ENCODE measurements around the gene CDCA8. TPM values are rescaled to one million over a fixed set of nuclear protein-coding genes. Genes with fewer than 3 reads are reported as not detected.
"Not testable (repeated sequence)": the region's sequence is repeated elsewhere in the genome, so short reads cannot be mapped to it uniquely, and the experiment has no call there.

CDCA8 gene
- total and polyA plus RNA-seq, 9 donors, result 0.11 to 1.9 (median 0.60) TPM

DNA sequence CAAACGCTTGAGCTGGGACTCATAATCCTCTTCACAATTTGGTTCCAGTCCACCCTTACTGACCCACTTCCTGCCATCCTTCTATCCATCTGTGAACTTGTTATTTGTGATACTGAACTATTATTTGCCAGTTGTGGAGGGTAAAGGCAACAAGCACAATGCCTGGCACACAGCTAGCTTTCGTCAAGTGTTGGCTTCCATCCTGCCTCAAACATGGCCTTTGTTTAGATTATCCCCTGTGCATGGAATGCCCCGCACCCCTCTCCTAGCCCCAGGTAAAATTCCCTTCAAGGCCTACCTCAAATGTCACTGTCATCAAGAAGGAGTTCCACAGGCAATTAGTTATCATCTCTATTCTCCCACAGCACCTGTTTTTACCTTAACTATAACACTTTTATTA lies 11.4 kb upstream of the CDCA8 start:
- intact Hi-C loops (cut with DNase I), result loop anchor here in 3 of 4 donors (5.0 to 10.0 kb wide), 3 partner anchors 76 to 229 kb away; no protein-coding TSS in a partner anchor
- Histone ChIP-seq H3K36me3 (no peaks in the 10 kb centered on the region), H3K4me3 (no peak overlapping the region), H3K27ac (no peak overlapping the region), H3K9me3 (no peaks in the 10 kb centered on the region), H3K4me1 (ENCODE audit: insufficient read depth) (peaks cover 3% of the 10 kb centered on the region), H3K27me3 (no peaks in the 10 kb centered on the region)
- no peak for TF ChIP-seq POLR2A (IDR thresholded peaks at IDR 0.05)
- TF ChIP-seq EP300 (IDR thresholded peaks at IDR 0.05), result no peak
- TF ChIP-seq, protein P1, sequence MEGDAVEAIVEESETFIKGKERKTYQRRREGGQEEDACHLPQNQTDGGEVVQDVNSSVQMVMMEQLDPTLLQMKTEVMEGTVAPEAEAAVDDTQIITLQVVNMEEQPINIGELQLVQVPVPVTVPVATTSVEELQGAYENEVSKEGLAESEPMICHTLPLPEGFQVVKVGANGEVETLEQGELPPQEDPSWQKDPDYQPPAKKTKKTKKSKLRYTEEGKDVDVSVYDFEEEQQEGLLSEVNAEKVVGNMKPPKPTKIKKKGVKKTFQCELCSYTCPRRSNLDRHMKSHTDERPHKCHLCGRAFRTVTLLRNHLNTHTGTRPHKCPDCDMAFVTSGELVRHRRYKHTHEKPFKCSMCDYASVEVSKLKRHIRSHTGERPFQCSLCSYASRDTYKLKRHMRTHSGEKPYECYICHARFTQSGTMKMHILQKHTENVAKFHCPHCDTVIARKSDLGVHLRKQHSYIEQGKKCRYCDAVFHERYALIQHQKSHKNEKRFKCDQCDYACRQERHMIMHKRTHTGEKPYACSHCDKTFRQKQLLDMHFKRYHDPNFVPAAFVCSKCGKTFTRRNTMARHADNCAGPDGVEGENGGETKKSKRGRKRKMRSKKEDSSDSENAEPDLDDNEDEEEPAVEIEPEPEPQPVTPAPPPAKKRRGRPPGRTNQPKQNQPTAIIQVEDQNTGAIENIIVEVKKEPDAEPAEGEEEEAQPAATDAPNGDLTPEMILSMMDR (IDR thresholded peaks at IDR 0.05), result no peak
- DNase-seq, result no peak
- WGBS, 3 donors, result 71 to 78% (median 77%) methylated on average over 3 of the region's 3 CpGs

DNA sequence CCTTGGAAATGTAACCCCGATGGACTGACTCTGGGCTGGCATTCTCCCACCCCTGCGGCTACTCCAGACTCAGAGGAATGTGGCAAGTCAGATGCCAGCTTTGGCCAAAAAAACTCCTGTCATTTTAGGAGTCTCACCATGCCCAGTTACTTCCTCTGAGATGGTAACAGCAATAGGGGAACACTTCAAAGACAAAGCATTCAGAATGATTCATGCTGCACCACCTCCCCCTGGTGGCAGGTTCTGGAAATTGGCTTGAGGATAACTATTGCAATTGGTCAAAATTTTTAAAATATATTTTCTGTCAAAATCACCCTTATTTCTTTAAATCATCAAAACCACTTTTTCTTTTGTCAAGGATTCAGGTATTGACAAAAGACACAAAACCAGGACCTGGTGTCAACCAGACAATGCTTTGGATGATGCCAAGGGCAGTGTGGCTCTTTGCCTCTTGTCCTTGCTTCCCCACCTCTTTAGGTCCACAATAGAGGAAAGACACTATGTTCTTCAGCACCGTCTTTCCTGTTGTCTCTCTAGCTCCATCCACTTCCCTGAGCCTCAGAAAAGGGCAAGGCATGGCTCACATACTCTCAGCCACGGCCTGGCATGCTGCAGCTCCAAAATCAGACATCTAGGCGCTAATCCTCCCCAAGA lies 9.9 kb upstream of the CDCA8 start:
- Histone ChIP-seq H3K4me1 (ENCODE audit: insufficient read depth) (no peaks in the 10 kb centered on the region), H3K27me3 (no peaks in the 10 kb centered on the region), H3K9me3 (no peaks in the 10 kb centered on the region), H3K36me3 (no peaks in the 10 kb centered on the region), H3K27ac (no peak overlapping the region), H3K4me3 (no peak overlapping the region)
- 61 to 69% (median 68%) methylated on average over 5 of the region's 5 CpGs for WGBS, 3 donors
- intact Hi-C loops (cut with DNase I), result loop anchor here in 3 of 4 donors (5.0 to 10.0 kb wide), 3 partner anchors 78 to 230 kb away; no protein-coding TSS in a partner anchor
- TF ChIP-seq EP300 (IDR thresholded peaks at IDR 0.05), result no peak
- TF ChIP-seq, protein P1 (IDR thresholded peaks at IDR 0.05), result peak; percentile 59 to 82 (median 77)
- peak; percentile 55 to 79 (median 74) for DNase-seq

DNA sequence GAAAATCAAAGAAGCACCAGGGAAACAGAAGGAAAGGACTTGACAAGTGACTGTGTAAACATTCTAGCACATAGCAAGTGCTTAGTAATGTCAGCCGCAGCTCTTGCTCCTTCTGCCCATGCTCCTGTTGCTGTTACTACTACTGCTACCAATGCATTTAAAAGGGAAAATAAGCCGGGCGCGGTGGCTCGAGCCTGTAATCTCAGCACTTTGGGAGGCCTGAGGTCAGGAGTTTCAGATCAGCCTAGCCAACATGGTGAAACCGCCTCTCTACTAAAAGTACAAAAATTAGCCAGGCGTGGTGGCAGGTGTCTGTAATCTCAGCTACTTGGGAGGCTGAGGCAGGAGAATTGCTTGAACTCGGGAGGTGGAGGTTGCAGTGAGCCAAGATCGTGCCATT lies 8.1 kb upstream of the CDCA8 start:
- not testable (repeated sequence) for H3K4me3 ChIP-seq; H3K27ac ChIP-seq; H3K36me3 ChIP-seq; H3K4me1 ChIP-seq (ENCODE audit: insufficient read depth); H3K27me3 ChIP-seq; H3K9me3 ChIP-seq; DNase-seq
- intact Hi-C loops (cut with DNase I), result loop anchor here in 3 of 4 donors (5.0 to 10.0 kb wide), 3 partner anchors 79 to 232 kb away; no protein-coding TSS in a partner anchor
- WGBS, 3 donors, result 87 to 91% (median 89%) methylated on average over 9 of the region's 9 CpGs

DNA sequence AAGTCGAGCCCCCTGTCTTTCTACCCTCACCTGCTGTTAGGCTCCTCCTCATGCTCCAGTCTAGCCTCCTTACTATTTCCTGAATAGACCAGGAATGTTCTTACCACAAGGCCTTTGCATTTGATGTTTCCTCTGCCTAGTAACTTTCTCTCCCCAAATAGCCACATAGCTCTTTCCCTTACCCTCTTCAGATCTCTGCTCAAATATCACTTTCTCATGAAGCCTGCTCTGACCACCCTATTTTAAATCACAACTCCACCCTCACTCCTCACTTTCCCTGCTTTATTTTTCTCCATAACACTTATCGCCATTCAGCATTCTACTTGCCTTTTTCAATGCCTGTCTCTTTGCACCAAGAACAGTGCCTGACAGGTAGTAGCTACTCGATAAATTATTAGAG lies 6.6 kb upstream of the CDCA8 start:
- intact Hi-C loops (cut with DNase I), result loop anchor here in 2 of 4 donors (10.0 kb wide), 2 partner anchors 81 to 231 kb away; no protein-coding TSS in a partner anchor
- Histone ChIP-seq H3K9me3 (no peaks in the 10 kb centered on the region), H3K27me3 (no peaks in the 10 kb centered on the region), H3K36me3 (no peaks in the 10 kb centered on the region), H3K4me1 (ENCODE audit: insufficient read depth) (peaks cover 5% of the 10 kb centered on the region), H3K4me3 (no peak overlapping the region), H3K27ac (no peak overlapping the region)
- 86 to 96% (median 88%) methylated on average over 3 of the region's 3 CpGs for WGBS, 3 donors
- no peak for DNase-seq
- TF ChIP-seq, protein P1 (IDR thresholded peaks at IDR 0.05), result no peak
- TF ChIP-seq POLR2A (IDR thresholded peaks at IDR 0.05), result no peak
- TF ChIP-seq EP300 (IDR thresholded peaks at IDR 0.05), result no peak

DNA sequence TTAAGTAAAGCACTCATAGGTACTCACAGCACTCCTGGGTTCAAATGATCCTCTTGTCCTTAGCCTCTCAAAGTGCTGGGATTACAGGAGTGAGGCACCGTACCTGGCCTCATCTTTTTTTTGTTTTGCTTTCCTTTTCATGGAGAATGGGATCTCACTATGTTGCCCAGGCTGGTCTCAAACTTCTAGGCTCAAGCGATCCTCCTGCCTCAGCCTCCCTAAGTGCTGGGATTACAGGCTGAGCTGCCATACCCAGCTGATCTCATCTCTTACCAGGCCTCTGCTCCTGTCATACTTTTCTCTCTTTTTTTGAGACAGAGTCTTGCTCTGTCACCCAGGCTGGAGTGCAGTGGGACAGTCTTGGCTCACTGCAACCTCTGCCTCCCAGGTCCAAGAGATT lies 4.6 kb upstream of the CDCA8 start:
- H3K27ac ChIP-seq, H3K27me3 ChIP-seq, DNase-seq, H3K9me3 ChIP-seq, H3K4me3 ChIP-seq, H3K36me3 ChIP-seq: not testable (repeated sequence)
- WGBS, 3 donors, result 86 to 93% (median 86%) methylated on average over 2 of the region's 2 CpGs
- intact Hi-C loops (cut with DNase I), result loop anchor here in 2 of 4 donors (2.0 to 10.0 kb wide), 3 partner anchors 83 to 233 kb away; partner anchors contain the start of gene GNL2 (in 1 of the 2)
- peaks cover 13% of the 10 kb centered on the region for H3K4me1 ChIP-seq (ENCODE audit: insufficient read depth)
